ENCODE measurements around the gene GRPEL2.

- no peak for TF ChIP-seq CTCF (IDR thresholded peaks at IDR 0.05 in 2 of 3, conservative IDR thresholded peaks at IDR 0.05 in 1 of 3; ENCODE audit: borderline replicate concordance in 1 of 3, insufficient read depth in 1 of 3, low read depth in 2 of 3, low read length in 2 of 3)
- no peak for TF ChIP-seq CEBPB (IDR thresholded peaks at IDR 0.05; ENCODE audit: low read depth)
- no peak for TF ChIP-seq POLR2AphosphoS5 (IDR thresholded peaks at IDR 0.05; ENCODE audit: low read depth, low read length)
Measured at GRCh38 chr5:149352169-149352568, 6.9 kb downstream of the GRPEL2 start.
